Amniotic epithelial cell (primary cell): ENCODE results near the gene FGF7.
"Not testable (repeated sequence)": the region's sequence is repeated elsewhere in the genome, so short reads cannot be mapped to it uniquely, and the experiment has no call there.

ENCODE experiments used
- DNase-seq: peaks from one replicate; pipeline ENCODE4 v3.0.0-alpha.2; 2010; ENCODE audit warnings: low read depth

Gene FGF7

DNA sequence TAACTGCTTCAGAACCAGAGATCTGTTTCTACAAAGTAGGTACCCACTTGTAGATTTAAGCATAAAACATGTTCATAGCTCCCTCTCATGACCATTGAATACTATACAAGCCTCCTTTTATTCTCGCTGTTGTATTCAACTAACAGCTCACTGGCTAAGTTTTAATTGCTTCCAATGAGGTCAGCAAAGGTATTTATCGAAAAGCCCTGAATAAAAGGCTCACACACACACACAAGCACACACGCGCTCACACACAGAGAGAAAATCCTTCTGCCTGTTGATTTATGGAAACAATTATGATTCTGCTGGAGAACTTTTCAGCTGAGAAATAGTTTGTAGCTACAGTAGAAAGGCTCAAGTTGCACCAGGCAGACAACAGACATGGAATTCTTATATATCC lies at the start of gene FGF7:
TSS of gene FGF7 (plus strand) at position 222 of the 400 bp plus-strand sequence. CDS start 1,056 bp downstream, outside the sequence.
- peak; percentile 64 for DNase-seq

GRCh38 chr15:49379996-49380395 lies 43.0 kb upstream of the FGF7 start:
- no peak for DNase-seq

GRCh38 chr15:49380912-49381311 lies 42.1 kb upstream of the FGF7 start:
- peak; percentile 21 for DNase-seq

- DNase-seq = no peak
Measured at GRCh38 chr15:49382394-49382793, 40.6 kb upstream of the FGF7 start.

DNA sequence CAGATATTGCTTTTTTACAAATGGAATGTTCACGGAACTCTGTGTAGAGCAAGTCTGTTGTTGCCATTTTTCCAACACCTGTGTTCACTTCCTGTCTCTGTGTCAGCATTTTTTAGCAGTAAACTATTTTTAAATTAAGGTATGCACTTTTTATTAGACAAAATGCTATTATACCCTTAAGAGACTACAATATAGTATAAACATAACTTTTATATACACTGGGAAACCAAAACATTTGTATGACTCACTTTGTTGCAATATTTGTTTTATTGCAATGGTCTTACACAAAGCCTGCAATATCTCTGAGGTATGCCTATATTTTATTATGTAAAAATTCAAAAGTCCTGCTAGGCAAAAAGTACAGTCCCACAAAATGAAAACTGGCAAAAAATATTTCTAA lies 39.8 kb upstream of the FGF7 start:
- DNase-seq = peak; percentile 49

DNA sequence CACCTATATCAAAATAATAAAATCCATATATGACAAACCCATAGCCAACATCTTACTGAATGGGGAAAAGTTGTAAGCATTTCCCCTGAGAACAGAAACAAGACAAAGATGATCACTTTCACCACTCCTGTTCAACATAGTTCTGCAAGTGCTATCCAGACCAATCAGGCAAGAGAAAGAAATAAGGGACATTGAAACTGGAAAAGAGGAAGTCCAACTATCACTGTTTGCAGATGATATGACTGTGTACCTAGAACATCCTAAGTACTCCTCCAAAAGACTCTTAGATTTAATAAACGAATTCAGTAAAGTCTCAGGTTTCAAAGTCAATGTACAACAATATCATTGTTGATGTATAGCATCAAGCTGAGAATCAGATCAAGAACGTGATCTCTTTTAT lies 35.6 kb upstream of the FGF7 start:
- no peak for DNase-seq

- not testable (repeated sequence) for DNase-seq
Measured at GRCh38 chr15:49402515-49403296, 20.3 kb upstream of the FGF7 start.

DNA sequence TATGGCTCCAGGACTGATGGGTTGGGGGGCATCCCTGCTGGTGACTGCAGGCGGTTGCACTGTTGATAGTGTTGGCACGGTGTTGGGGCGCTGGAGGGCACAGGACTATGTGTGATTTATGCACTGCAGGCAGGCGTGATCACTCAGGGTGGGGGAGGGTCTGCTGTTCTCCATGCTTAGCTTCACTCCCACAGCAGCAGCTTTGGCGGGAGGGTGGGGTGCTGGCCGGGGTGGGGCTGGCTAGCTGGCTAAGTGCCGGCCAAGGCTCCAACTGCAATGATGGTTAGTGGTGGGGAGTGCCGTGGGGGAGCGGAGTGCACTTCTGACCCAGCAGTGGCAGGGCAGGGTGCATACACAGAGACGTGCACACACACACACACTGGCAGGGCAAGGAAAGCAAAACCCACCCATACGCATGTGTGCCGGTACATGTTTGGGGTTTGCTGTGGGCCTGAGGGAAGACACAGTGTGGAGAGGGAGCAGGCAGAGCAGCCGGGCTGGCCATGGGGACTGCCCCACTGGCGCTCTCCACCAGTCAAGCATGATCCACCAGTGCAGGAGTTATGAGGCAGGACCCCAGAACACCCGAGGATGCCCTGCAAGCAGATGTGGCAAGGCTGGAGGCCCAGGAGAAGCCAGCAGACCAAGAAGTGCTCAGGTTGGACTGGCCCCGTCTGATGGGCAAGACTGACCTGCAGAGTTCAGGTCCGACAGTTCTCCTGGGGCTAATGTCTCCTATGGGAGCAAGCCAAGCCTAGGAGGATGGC lies 16.5 kb upstream of the FGF7 start:
- no peak for DNase-seq

DNA sequence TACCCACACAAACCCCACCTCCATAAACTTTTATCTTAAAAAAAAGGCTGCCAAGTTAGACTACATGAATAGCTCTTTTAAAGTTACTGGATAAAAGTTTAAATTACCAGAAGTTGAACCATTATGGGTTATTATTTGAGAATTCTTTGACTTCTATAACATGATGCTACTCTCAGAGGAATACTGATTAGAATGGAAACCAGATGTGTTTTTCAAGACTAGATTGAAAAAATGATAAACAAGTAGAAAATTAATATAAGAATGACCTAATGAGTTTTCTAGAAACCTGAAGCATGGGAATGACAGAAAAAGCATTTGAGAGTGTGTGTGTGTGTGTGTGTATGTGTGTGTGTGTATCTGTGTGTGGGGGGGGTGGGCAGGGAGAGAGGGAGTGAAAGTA lies 12.4 kb upstream of the FGF7 start:
- no peak for DNase-seq

GRCh38 chr15:49412797-49413196 lies 10.2 kb upstream of the FGF7 start:
- DNase-seq = no peak

GRCh38 chr15:49415149-49415548 lies 7.9 kb upstream of the FGF7 start:
- no peak for DNase-seq

DNA sequence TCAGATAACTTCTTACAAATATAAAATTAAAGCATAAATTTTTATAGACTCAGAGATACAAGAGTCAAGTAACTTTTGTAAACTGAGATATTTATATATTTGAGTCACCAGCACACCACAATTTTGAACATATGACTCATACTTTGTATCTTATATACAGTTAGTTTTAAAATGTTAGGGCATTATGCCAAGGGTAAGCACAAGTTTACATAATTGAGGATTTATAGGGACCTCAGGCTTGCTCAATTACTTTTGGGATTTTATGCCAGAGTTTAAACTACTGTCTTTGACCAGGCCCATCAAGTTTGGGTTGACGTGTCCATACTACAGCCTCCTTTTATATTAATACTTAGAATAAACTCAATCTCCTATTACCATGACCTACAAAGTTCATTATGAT lies 7.4 kb upstream of the FGF7 start:
- peak; percentile 84 for DNase-seq

DNA sequence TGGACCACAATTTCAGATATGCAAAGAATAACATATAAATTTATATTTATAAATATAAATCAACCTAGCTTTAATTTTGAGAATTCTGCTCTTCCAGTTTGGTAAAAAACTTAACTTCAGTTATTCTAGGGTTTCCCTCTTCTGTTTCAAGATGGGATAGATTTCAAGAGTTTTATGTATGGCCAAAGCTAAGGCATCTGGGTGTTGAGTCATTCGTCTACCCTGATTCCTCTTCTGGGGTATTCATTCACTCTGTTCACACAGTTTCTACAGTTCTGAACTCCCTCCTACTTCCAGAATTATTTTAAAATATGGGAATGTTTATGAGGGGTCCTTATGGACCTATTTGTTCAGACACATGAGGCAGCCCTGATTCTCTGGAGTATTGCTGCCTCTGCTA lies 4.2 kb upstream of the FGF7 start:
- no peak for DNase-seq

DNA sequence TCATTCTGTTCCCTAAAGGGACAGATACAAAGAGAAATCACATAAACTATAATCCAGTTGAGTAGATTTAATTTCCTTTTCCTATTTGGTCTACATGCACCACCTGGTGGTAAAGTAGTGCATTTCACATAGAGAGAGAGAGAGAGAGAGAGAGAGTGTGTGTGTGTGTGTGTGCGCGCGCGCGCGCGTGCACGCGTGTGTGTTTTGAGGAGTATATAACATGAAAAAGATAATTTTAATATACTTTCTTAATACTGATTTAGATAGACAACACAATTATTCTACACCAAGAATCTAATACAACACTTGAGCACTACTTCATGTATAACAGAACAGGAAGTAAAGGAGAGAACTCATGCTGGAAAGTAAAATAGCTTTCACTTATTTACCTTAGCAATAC lies 1.1 kb upstream of the FGF7 start:
- peak; percentile 71 for DNase-seq

GRCh38 chr15:49423901-49424550 lies 984 bp downstream of the FGF7 start:
- DNase-seq = peak; percentile 70

- DNase-seq = peak; percentile 50
Measured at GRCh38 chr15:49424954-49425353, 1.9 kb downstream of the FGF7 start.

DNA sequence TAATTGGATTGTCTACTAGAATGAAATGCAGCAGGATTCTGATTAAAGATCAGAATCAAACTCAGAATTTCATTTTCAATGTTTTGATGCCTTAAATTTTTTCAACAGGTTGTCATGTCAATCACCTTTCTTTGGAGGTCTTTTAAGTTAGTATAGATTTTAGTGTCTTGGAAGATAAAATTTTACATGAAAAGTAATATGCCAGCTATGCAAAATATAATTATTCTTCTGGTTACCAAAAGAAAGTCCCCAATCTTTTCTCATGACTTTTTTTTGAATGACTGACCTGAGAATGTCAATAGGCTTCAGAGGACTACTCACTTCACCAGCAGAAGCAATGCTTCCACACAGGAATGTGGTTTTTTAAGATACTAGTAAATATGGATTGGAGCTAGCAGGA lies 4.3 kb downstream of the FGF7 start:
- no peak for DNase-seq

- DNase-seq = no peak
Measured at GRCh38 chr15:49428409-49429095, 5.5 kb downstream of the FGF7 start.

- DNase-seq = no peak
Measured at GRCh38 chr15:49430046-49430445, 7.0 kb downstream of the FGF7 start.

GRCh38 chr15:49435174-49435573 lies 12.1 kb downstream of the FGF7 start:
- peak; percentile 82 for DNase-seq

DNA sequence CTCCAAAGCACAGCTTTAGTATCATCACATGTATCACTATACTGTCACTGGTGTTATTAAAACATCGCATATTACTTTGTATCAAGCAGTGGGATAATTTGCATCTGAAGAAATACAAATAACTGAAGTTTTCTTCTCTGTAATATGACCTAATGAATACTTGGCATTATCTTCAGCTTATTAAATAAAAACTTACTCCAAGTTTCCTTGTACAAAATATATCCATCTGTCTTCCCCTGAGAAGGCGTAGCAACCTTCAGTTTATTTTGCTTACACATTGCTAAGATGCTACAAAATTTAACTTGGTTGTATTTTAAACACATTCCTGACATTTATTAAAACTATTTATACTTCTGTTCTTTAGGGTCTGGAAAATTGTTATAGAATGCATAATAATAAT lies 13.7 kb downstream of the FGF7 start:
- no peak for DNase-seq

- no peak for DNase-seq
Measured at GRCh38 chr15:49438962-49439631, 16.1 kb downstream of the FGF7 start.
